Measurements from ENCODE around the gene TESMIN. TPM values are rescaled to one million over a fixed set of nuclear protein-coding genes. Genes with fewer than 3 reads are reported as not detected.

Gene TESMIN
- total RNA-seq (2022; extraction: Qiagen RNA extraction; ENCODE audit: low read depth): 3.1 to 6.8 TPM (median 5.3 TPM) in 5 replicates

GRCh38 chr11:68751331-68751856, at the start of gene TESMIN:
TSS of gene TESMIN (minus strand) at chr11:68751520. CDS start at chr11:68750660, 860 bp downstream.

GRCh38 chr11:68684385-68685356, 66.6 kb downstream of the TESMIN start, which contains the start of gene GAL:
TSS of gene GAL (plus strand) at chr11:68684544. CDS start at chr11:68684924, 380 bp downstream.

Other genes starting within 250 kb of the TESMIN start
- 11.1 to 22.8 TPM (median 17.5 TPM) in 5 replicates for gene GAL, start 67.0 kb downstream of the TESMIN start, total RNA-seq (2022; extraction: Qiagen RNA extraction; ENCODE audit: low read depth)
- 26.1 to 34.8 TPM (median 31.8 TPM) in 5 replicates for gene CPT1A, start 90.4 kb upstream of the TESMIN start, total RNA-seq (2022; extraction: Qiagen RNA extraction; ENCODE audit: low read depth)
- gene MRPL21, start 152.3 kb upstream of the TESMIN start, total RNA-seq (2022; extraction: Qiagen RNA extraction; ENCODE audit: low read depth): 125 to 135 TPM (median 133 TPM) in 5 replicates
- gene IGHMBP2, start 152.4 kb upstream of the TESMIN start, total RNA-seq (2022; extraction: Qiagen RNA extraction; ENCODE audit: low read depth): 14.5 to 17.0 TPM (median 15.7 TPM) in 5 replicates
- not detected in 5 replicates for gene MRGPRD, start 229.5 kb upstream of the TESMIN start, total RNA-seq (2022; extraction: Qiagen RNA extraction; ENCODE audit: low read depth)